CD4-positive, alpha-beta T cell treated with Interleukin-17A for 1 hour (primary cell): ENCODE results near the gene SCNM1.
A peak's percentile ranks its signal among the peaks of the same experiment; 100 is the strongest.
"Not testable (repeated sequence)": the region's sequence is repeated elsewhere in the genome, so short reads cannot be mapped to it uniquely, and the experiment has no call there.

Experiments
- DNase-seq: peaks from one replicate; pipeline ENCODE4 v3.0.0-alpha.2; 2020

Gene SCNM1

GRCh38 chr1:151194894-151195594 is 29.1 kb downstream of the SCNM1 start:
- not testable (repeated sequence) for DNase-seq

- peak; percentile 76 for DNase-seq
Measured at GRCh38 chr1:151196292-151196800, 30.4 kb downstream of the SCNM1 start.

- DNase-seq = peak; percentile 5
Measured at GRCh38 chr1:151197863-151198253, 31.9 kb downstream of the SCNM1 start.

- peak; percentile 99 for DNase-seq
Measured at GRCh38 chr1:151198254-151199127, 32.5 kb downstream of the SCNM1 start, which contains the start of gene PIP5K1A. TSS of gene PIP5K1A (plus strand) at chr1:151198552. CDS start at chr1:151198997, 445 bp downstream.

GRCh38 chr1:151199873-151200581 is 34.1 kb downstream of the SCNM1 start:
- peak; percentile 24 for DNase-seq

- DNase-seq = not testable (repeated sequence)
Measured at GRCh38 chr1:151205381-151205965, 39.5 kb downstream of the SCNM1 start.

GRCh38 chr1:151210830-151211229 is 44.9 kb downstream of the SCNM1 start:
- DNase-seq = no peak

GRCh38 chr1:151211972-151212705 is 46.2 kb downstream of the SCNM1 start:
- no peak for DNase-seq

- DNase-seq = no peak
Measured at GRCh38 chr1:151213560-151213959, 47.6 kb downstream of the SCNM1 start.
